ENCODE results near the gene CTTNBP2. TPM values are rescaled to one million over a fixed set of nuclear protein-coding genes. Genes with fewer than 3 reads are reported as not detected.

CTTNBP2 gene, protein sequence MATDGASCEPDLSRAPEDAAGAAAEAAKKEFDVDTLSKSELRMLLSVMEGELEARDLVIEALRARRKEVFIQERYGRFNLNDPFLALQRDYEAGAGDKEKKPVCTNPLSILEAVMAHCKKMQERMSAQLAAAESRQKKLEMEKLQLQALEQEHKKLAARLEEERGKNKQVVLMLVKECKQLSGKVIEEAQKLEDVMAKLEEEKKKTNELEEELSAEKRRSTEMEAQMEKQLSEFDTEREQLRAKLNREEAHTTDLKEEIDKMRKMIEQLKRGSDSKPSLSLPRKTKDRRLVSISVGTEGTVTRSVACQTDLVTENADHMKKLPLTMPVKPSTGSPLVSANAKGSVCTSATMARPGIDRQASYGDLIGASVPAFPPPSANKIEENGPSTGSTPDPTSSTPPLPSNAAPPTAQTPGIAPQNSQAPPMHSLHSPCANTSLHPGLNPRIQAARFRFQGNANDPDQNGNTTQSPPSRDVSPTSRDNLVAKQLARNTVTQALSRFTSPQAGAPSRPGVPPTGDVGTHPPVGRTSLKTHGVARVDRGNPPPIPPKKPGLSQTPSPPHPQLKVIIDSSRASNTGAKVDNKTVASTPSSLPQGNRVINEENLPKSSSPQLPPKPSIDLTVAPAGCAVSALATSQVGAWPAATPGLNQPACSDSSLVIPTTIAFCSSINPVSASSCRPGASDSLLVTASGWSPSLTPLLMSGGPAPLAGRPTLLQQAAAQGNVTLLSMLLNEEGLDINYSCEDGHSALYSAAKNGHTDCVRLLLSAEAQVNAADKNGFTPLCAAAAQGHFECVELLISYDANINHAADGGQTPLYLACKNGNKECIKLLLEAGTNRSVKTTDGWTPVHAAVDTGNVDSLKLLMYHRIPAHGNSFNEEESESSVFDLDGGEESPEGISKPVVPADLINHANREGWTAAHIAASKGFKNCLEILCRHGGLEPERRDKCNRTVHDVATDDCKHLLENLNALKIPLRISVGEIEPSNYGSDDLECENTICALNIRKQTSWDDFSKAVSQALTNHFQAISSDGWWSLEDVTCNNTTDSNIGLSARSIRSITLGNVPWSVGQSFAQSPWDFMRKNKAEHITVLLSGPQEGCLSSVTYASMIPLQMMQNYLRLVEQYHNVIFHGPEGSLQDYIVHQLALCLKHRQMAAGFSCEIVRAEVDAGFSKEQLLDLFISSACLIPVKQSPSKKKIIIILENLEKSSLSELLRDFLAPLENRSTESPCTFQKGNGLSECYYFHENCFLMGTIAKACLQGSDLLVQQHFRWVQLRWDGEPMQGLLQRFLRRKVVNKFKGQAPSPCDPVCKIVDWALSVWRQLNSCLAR (N-terminal part only)
- 4.9 TPM for polyA plus RNA-seq (2013, experiment 1 of 2)
- 7.1 TPM for polyA plus RNA-seq (2013, experiment 2 of 2)

- Histone ChIP-seq H3K36me3 (ENCODE audit: control insufficient read depth, insufficient read depth, low read length) (no peaks in the 10 kb centered on the region), H3K4me1 (ENCODE audit: control insufficient read depth, insufficient read depth, low read length, poor library complexity, severe bottlenecking) (peaks cover 4% of the 10 kb centered on the region), H3K27ac (ENCODE audit: low read depth, low read length, severe bottlenecking) (no peak within 1 kb of the TSS), H3K4me3 (ENCODE audit: extremely low read depth, insufficient read depth, low read length, poor library complexity, severe bottlenecking) (peak within 1 kb of the TSS; percentile 82), H3K9me3 (ENCODE audit: control insufficient read depth, low read length) (no peaks in the 10 kb centered on the region)
- 0 to 1% methylated on average over 58 to 62 of the region's 87 CpGs for WGBS, 2 experiments (ENCODE audit: insufficient coverage in 2 of 2)
Observed at GRCh38 chr7:117873310-117874190, at the start of gene CTTNBP2. Gene CTTNBP2 (minus strand): TSS chr7:117873441. CDS start chr7:117873415, 26 bp downstream.

DNA sequence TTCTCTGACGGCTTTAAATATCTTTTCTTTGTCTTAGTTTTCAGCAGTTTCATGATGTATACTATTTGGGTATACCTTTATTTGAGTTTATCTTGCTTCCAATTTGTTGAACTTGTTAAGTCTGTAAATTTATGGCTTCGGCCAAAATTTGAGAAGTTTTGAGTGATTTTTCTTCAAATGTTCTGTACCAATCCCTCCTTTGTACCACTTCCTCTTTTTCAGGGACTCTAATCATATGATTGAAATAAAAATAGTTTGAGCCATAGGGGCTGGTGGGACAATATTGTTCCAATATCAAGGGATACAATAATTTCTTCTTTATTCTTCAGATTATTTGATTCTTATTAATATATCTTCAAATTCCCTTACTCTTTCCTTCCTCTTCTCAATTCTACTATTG is 43.1 kb upstream of the CTTNBP2 start:
- Histone ChIP-seq H3K27ac (ENCODE audit: low read depth, low read length, severe bottlenecking) (no peak overlapping the region), H3K36me3 (ENCODE audit: control insufficient read depth, insufficient read depth, low read length) (no peaks in the 10 kb centered on the region), H3K4me3 (ENCODE audit: extremely low read depth, insufficient read depth, low read length, poor library complexity, severe bottlenecking) (no peak overlapping the region), H3K9me3 (ENCODE audit: control insufficient read depth, low read length) (peaks cover 4% of the 10 kb centered on the region), H3K4me1 (ENCODE audit: control insufficient read depth, insufficient read depth, low read length, poor library complexity, severe bottlenecking) (no peaks in the 10 kb centered on the region)
- 100% methylated on average over 1 of the region's 2 CpGs; no CpG with 5 or more reads in 1 of the 2 experiments for WGBS, 2 experiments (ENCODE audit: insufficient coverage in 2 of 2)

- no peak overlapping the region for H3K4me3 ChIP-seq (ENCODE audit: extremely low read depth, insufficient read depth, low read length, poor library complexity, severe bottlenecking)
- WGBS, 2 experiments (ENCODE audit: insufficient coverage in 2 of 2): 86 to 89% methylated on average over 1 of the region's 2 CpGs
- H3K9me3 ChIP-seq (ENCODE audit: control insufficient read depth, low read length): peaks cover 4% of the 10 kb centered on the region
- no peaks in the 10 kb centered on the region for H3K36me3 ChIP-seq (ENCODE audit: control insufficient read depth, insufficient read depth, low read length)
- H3K4me1 ChIP-seq (ENCODE audit: control insufficient read depth, insufficient read depth, low read length, poor library complexity, severe bottlenecking): no peaks in the 10 kb centered on the region
- no peak overlapping the region for H3K27ac ChIP-seq (ENCODE audit: low read depth, low read length, severe bottlenecking)
Observed at GRCh38 chr7:117912421-117912820, 39.2 kb upstream of the CTTNBP2 start.

GRCh38 chr7:117908031-117908795 is 35.0 kb upstream of the CTTNBP2 start:
- Histone ChIP-seq H3K4me1 (ENCODE audit: control insufficient read depth, insufficient read depth, low read length, poor library complexity, severe bottlenecking) (no peaks in the 10 kb centered on the region), H3K36me3 (ENCODE audit: control insufficient read depth, insufficient read depth, low read length) (no peaks in the 10 kb centered on the region), H3K4me3 (ENCODE audit: extremely low read depth, insufficient read depth, low read length, poor library complexity, severe bottlenecking) (no peak overlapping the region), H3K27ac (ENCODE audit: low read depth, low read length, severe bottlenecking) (no peak overlapping the region), H3K9me3 (ENCODE audit: control insufficient read depth, low read length) (no peaks in the 10 kb centered on the region)
- WGBS, 2 experiments (ENCODE audit: insufficient coverage in 2 of 2): no CpG with 5 or more reads among the region's 3 CpGs

GRCh38 chr7:117907049-117907640 is 33.9 kb upstream of the CTTNBP2 start:
- Histone ChIP-seq H3K27ac (ENCODE audit: low read depth, low read length, severe bottlenecking) (no peak overlapping the region), H3K4me3 (ENCODE audit: extremely low read depth, insufficient read depth, low read length, poor library complexity, severe bottlenecking) (no peak overlapping the region), H3K9me3 (ENCODE audit: control insufficient read depth, low read length) (no peaks in the 10 kb centered on the region), H3K4me1 (ENCODE audit: control insufficient read depth, insufficient read depth, low read length, poor library complexity, severe bottlenecking) (no peaks in the 10 kb centered on the region), H3K36me3 (ENCODE audit: control insufficient read depth, insufficient read depth, low read length) (no peaks in the 10 kb centered on the region)
- 84 to 88% methylated on average over 4 of the region's 4 CpGs for WGBS, 2 experiments (ENCODE audit: insufficient coverage in 2 of 2)

DNA sequence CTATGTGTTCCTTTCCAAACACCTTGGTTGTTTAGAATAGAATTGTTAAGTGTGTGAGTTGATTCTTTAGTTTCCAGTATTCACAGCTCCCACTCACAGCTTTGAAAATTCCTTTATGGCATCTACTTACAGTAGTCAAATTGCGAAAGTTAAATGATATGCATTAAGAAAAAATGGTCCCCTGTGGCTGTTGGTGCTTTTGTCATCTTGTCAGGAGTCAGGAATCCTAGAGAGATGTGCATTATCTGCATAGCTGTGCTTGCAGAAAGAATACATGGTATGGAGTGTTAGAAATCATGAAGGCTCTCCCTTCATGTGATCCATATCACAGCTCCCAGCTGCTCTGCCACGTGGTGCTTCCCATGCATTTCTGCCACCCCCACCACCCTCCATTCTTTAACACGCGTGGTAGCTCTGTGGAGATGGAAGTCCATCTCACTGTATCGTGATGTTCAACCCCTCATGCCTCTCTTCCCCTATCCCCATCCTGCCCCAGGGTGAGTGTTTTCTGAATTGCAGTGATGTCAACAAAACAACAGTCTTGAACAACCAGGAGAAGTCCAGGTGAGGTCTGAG is 29.2 kb upstream of the CTTNBP2 start:
- 67 to 88% methylated on average over 1 to 3 of the region's 5 CpGs for WGBS, 2 experiments (ENCODE audit: insufficient coverage in 2 of 2)
- no peak overlapping the region for H3K4me3 ChIP-seq (ENCODE audit: extremely low read depth, insufficient read depth, low read length, poor library complexity, severe bottlenecking)
- H3K27ac ChIP-seq (ENCODE audit: low read depth, low read length, severe bottlenecking): no peak overlapping the region

DNA sequence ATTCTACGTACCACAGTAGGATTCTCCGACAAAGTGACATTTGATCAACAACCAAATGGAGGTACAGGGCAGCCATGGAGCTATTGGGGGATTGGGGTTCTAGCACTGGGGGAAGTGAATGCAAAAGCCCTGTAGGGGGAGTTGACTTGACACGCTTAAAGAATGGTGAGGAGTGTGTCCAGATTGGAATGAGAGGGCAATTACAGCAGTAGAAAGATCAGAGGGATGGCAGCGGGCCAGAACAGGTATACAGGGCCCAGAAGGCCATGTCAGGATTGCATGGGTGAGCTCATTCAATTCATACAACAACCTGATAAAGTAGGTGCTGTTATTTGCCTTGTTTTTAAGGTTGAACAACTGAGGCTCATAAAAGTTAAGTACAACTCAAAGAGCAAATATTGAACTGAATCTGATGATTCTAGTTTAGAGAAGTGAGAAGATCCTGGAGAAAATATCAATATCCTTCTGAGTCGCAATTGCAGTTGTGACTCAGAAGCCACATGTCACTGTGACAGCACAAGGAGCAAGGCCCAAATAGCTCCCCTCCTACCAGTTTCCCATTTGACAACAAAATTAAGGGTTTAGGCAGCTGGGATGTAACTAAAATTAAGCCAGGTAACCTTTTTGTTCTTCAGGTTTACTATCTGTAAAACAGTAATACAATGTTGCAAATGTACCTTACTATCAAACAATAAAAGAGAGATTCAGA is 28.0 kb upstream of the CTTNBP2 start:
- no peak overlapping the region for H3K4me3 ChIP-seq (ENCODE audit: extremely low read depth, insufficient read depth, low read length, poor library complexity, severe bottlenecking)
- no peaks in the 10 kb centered on the region for H3K4me1 ChIP-seq (ENCODE audit: control insufficient read depth, insufficient read depth, low read length, poor library complexity, severe bottlenecking)
- no peak overlapping the region for H3K27ac ChIP-seq (ENCODE audit: low read depth, low read length, severe bottlenecking)
- 94 to 97% methylated on average over 3 of the region's 5 CpGs for WGBS, 2 experiments (ENCODE audit: insufficient coverage in 2 of 2)
- H3K36me3 ChIP-seq (ENCODE audit: control insufficient read depth, insufficient read depth, low read length): no peaks in the 10 kb centered on the region
- H3K9me3 ChIP-seq (ENCODE audit: control insufficient read depth, low read length): no peaks in the 10 kb centered on the region

More for the DNA sequence above, 29.2 kb upstream of the CTTNBP2 start:
- no peaks in the 10 kb centered on the region for H3K9me3 ChIP-seq (ENCODE audit: control insufficient read depth, low read length)
- no peaks in the 10 kb centered on the region for H3K36me3 ChIP-seq (ENCODE audit: control insufficient read depth, insufficient read depth, low read length)
- H3K4me1 ChIP-seq (ENCODE audit: control insufficient read depth, insufficient read depth, low read length, poor library complexity, severe bottlenecking): no peaks in the 10 kb centered on the region

- H3K4me1 ChIP-seq (ENCODE audit: control insufficient read depth, insufficient read depth, low read length, poor library complexity, severe bottlenecking): no peaks in the 10 kb centered on the region
- no peak overlapping the region for H3K27ac ChIP-seq (ENCODE audit: low read depth, low read length, severe bottlenecking)
- no peak overlapping the region for H3K4me3 ChIP-seq (ENCODE audit: extremely low read depth, insufficient read depth, low read length, poor library complexity, severe bottlenecking)
- H3K9me3 ChIP-seq (ENCODE audit: control insufficient read depth, low read length): no peaks in the 10 kb centered on the region
- H3K36me3 ChIP-seq (ENCODE audit: control insufficient read depth, insufficient read depth, low read length): no peaks in the 10 kb centered on the region
Observed at GRCh38 chr7:117896339-117896738, 23.1 kb upstream of the CTTNBP2 start.
